HFF-Myc (cell line): Measurements from ENCODE around the gene PPIL1.

Source experiments
- DNase-seq: peaks from one replicate; pipeline ENCODE4 v3.0.0-alpha.2; 2011; ENCODE audit warnings: low read depth; ENCODE audit errors: extremely low read depth
- H3K4me3 ChIP-seq: replicated peaks from 2 replicates; pipeline ENCODE4 v1.5.1; 2011; ENCODE audit warnings: low read depth, mild to moderate bottlenecking, control low read depth, low read length
- CTCF ChIP-seq: IDR thresholded peaks from 2 replicates; pipeline ENCODE4 v1.5.1; 2012; ENCODE audit warnings: mild to moderate bottlenecking, low read depth, low read length, control low read depth; ENCODE audit errors: missing control alignments

PPIL1 gene

GRCh38 chr6:36841756-36842155, 32.8 kb downstream of the PPIL1 start:
- TF ChIP-seq CTCF: no peak
- no peak overlapping the region for H3K4me3 ChIP-seq
- no peak for DNase-seq

GRCh38 chr6:36840432-36841403, 33.9 kb downstream of the PPIL1 start:
- no peak for DNase-seq
- TF ChIP-seq CTCF: no peak
- H3K4me3 ChIP-seq: peak overlapping the region; percentile 42

- H3K4me3 ChIP-seq: peak overlapping the region; percentile 42
- TF ChIP-seq CTCF: no peak
- DNase-seq: no peak
Observed at GRCh38 chr6:36839749-36840431, 34.7 kb downstream of the PPIL1 start.

- H3K4me3 ChIP-seq: peak within 1 kb of the TSS; percentile 42
- DNase-seq: no peak
- no peak for TF ChIP-seq CTCF
Observed at GRCh38 chr6:36838896-36839748, 35.5 kb downstream of the PPIL1 start, which contains the start of gene CPNE5. CPNE5 (minus strand) TSS chr6:36839444; CDS start chr6:36839377, 67 bp downstream.

GRCh38 chr6:36837686-36838085, 36.9 kb downstream of the PPIL1 start:
- DNase-seq: no peak

More at GRCh38 chr6:36837686-36838085, 36.9 kb downstream of the PPIL1 start:
- TF ChIP-seq CTCF: no peak
- H3K4me3 ChIP-seq: no peak overlapping the region
